ENCODE measurements around the gene LIFR. TPM values are rescaled to one million over a fixed set of nuclear protein-coding genes. Genes with fewer than 3 reads are reported as not detected.

The LIFR gene
- total RNA-seq, 1 experiment from 2014 or later: 10.4 TPM

DNA sequence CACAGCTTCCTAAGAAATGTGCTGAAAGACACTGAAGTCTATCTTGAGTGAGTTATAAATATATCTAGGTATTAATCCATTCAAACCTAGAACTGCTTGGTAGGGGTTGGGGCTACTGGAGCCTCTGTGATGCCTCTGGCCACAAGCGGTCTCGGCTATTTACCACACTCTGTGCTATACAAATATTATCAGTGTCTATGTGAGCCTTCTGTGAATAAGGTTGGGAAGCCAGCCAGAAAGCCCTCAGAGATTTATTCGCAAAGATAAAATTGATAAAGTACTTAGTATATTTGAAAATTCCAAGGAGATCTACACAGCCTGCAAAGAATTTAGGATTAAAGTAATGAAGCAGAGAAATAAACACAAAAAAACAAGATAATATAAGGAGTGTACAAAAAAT, 41.4 kb downstream of the LIFR start:
- Histone ChIP-seq H3K4me2 (ENCODE audit: low read length) (no peak overlapping the region), H3K36me3 (ENCODE audit: low read depth, low read length) (no peaks in the 10 kb centered on the region; the same call in 1 of the 2 replicates), H3K4me1 (ENCODE audit: insufficient read depth, low read length) (no peaks in the 10 kb centered on the region), H3K27ac (ENCODE audit: low read length) (no peak overlapping the region), H2AFZ (ENCODE audit: low read length) (no peak overlapping the region), H3K9ac (ENCODE audit: low read length) (no peak overlapping the region), H3K9me2 (replicated peaks; ENCODE audit: low read length) (no peaks in the 10 kb centered on the region), H4K20me1 (ENCODE audit: low read length) (no peaks in the 10 kb centered on the region), H3K79me2 (ENCODE audit: low read length) (no peaks in the 10 kb centered on the region), H3K9me3 (ENCODE audit: low read length) (no peaks in the 10 kb centered on the region), H3F3A (ENCODE audit: low read length, unreplicated experiment) (no peaks in the 10 kb centered on the region), H3K27me3 (ENCODE audit: low read length) (no peaks in the 10 kb centered on the region), H3K4me3 (ENCODE audit: low read length) (no peak overlapping the region)
- no peak for ATAC-seq
- ChIA-PET CTCF (interaction anchor here (0.9 to 1.0 kb wide), 5 partner anchors 73 to 309 kb away, joined by 3 to 26 read pairs (median 3); no protein-coding TSS in a partner anchor), POLR2A (ENCODE audit: unreplicated experiment) (no interaction called here)
- DNase-seq: no peak
- intact Hi-C loops (cut with micrococcal nuclease): no loop called here
- BruUV-seq (replicated peaks): no TSS peak
- TF ChIP-seq EZH2phosphoT487 (IDR thresholded peaks at IDR 0.05; ENCODE audit: borderline replicate concordance, low read length) (no peak), EZH2 (IDR thresholded peaks at IDR 0.05; ENCODE audit: low read length, unreplicated experiment) (no peak)
- TF ChIP-seq, protein P1, sequence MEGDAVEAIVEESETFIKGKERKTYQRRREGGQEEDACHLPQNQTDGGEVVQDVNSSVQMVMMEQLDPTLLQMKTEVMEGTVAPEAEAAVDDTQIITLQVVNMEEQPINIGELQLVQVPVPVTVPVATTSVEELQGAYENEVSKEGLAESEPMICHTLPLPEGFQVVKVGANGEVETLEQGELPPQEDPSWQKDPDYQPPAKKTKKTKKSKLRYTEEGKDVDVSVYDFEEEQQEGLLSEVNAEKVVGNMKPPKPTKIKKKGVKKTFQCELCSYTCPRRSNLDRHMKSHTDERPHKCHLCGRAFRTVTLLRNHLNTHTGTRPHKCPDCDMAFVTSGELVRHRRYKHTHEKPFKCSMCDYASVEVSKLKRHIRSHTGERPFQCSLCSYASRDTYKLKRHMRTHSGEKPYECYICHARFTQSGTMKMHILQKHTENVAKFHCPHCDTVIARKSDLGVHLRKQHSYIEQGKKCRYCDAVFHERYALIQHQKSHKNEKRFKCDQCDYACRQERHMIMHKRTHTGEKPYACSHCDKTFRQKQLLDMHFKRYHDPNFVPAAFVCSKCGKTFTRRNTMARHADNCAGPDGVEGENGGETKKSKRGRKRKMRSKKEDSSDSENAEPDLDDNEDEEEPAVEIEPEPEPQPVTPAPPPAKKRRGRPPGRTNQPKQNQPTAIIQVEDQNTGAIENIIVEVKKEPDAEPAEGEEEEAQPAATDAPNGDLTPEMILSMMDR (conservative IDR thresholded peaks at IDR 0.05; ENCODE audit: low read depth, low read length): no peak

DNA sequence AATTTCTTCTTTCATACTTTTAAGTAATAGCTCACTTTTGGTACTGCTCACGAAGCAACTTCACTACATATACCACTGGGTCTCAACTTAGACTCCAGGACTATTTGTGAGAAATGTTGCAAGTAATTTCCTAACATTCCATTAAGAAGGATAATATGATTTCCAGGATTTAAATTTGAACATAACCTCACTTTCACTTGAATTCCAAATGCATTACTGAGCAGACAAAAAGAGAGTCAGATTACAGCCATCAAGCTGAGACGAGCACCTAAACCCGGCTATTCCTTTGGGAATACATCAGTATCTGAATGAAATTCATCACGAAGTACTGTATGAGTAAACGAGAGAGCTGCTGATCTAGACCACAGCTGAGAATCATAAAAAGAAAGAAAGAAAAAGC, 47.3 kb downstream of the LIFR start:
- intact Hi-C loops (cut with micrococcal nuclease): no loop called here
- no peaks in the 10 kb centered on the region for H3K9me3 ChIP-seq (ENCODE audit: low read length)
- no peak overlapping the region for H3K9ac ChIP-seq (ENCODE audit: low read length)
- no peak overlapping the region for H3K27ac ChIP-seq (ENCODE audit: low read length)
- TF ChIP-seq EZH2phosphoT487 (IDR thresholded peaks at IDR 0.05; ENCODE audit: borderline replicate concordance, low read length): no peak
- TF ChIP-seq EZH2 (IDR thresholded peaks at IDR 0.05; ENCODE audit: low read length, unreplicated experiment): no peak
- TF ChIP-seq, protein P1 (conservative IDR thresholded peaks at IDR 0.05; ENCODE audit: low read depth, low read length): no peak
- peak; percentile 73 for DNase-seq
- no peaks in the 10 kb centered on the region for H3K79me2 ChIP-seq (ENCODE audit: low read length)
- H4K20me1 ChIP-seq (ENCODE audit: low read length): no peaks in the 10 kb centered on the region
- peak overlapping the region; percentile 60 for H3K4me2 ChIP-seq (ENCODE audit: low read length)
- no peaks in the 10 kb centered on the region for H3K9me2 ChIP-seq (replicated peaks; ENCODE audit: low read length)
- no peaks in the 10 kb centered on the region; the same call in 1 of the 2 replicates for H3K36me3 ChIP-seq (ENCODE audit: low read depth, low read length)
- ChIA-PET POLR2A (ENCODE audit: unreplicated experiment) (interaction anchor here (0.6 to 1.1 kb wide), 2 partner anchors 67 to 155 kb away, joined by 3 to 4 read pairs; no protein-coding TSS in a partner anchor), CTCF (interaction anchor here (0.7 to 1.2 kb wide), 3 partner anchors 30 to 67 kb away, joined by 4 to 9 read pairs (median 4); no protein-coding TSS in a partner anchor)
- no peaks in the 10 kb centered on the region for H3K27me3 ChIP-seq (ENCODE audit: low read length)
- no peaks in the 10 kb centered on the region for H3F3A ChIP-seq (ENCODE audit: low read length, unreplicated experiment)
- peaks cover 12% of the 10 kb centered on the region for H3K4me1 ChIP-seq (ENCODE audit: insufficient read depth, low read length)
- H2AFZ ChIP-seq (ENCODE audit: low read length): peak overlapping the region; percentile 10; the same call in 1 of the 2 replicates
- peak overlapping the region; percentile 29; the same call in 1 of the 2 replicates for H3K4me3 ChIP-seq (ENCODE audit: low read length)
- BruUV-seq (replicated peaks): no TSS peak
- ATAC-seq: peak; percentile 97

DNA sequence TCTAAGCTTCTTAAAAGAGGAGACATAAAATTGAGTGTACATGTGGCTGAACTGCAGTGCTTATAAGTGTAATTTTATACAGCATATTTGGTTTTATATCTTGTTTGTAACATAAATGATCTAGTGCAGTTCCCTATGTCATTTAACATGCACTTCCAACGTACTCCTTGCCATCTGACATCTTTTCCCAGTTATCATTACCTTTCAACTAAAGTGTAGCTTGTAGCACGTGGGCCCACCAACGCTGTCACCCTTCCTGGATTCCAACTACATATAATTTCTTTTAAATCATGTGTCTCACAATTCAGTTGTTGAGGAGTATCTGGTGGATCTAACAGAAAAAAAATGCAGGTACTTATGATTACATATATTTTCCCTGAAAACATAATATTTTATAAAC, 50.1 kb downstream of the LIFR start:
- peaks cover 12% of the 10 kb centered on the region for H3K4me1 ChIP-seq (ENCODE audit: insufficient read depth, low read length)
- no peaks in the 10 kb centered on the region for H3F3A ChIP-seq (ENCODE audit: low read length, unreplicated experiment)
- intact Hi-C loops (cut with micrococcal nuclease): no loop called here
- no peaks in the 10 kb centered on the region for H4K20me1 ChIP-seq (ENCODE audit: low read length)
- no peak for ATAC-seq
- H3K9me2 ChIP-seq (replicated peaks; ENCODE audit: low read length): no peaks in the 10 kb centered on the region
- no peak overlapping the region for H3K9ac ChIP-seq (ENCODE audit: low read length)
- no peaks in the 10 kb centered on the region for H3K79me2 ChIP-seq (ENCODE audit: low read length)
- BruUV-seq (replicated peaks): no TSS peak
- POLR2A ChIA-PET (ENCODE audit: unreplicated experiment): no interaction called here
- H3K27me3 ChIP-seq (ENCODE audit: low read length): no peaks in the 10 kb centered on the region
- H2AFZ ChIP-seq (ENCODE audit: low read length): no peak overlapping the region
- CTCF ChIA-PET: no interaction called here
- no peaks in the 10 kb centered on the region for H3K36me3 ChIP-seq (ENCODE audit: low read depth, low read length)
- H3K27ac ChIP-seq (ENCODE audit: low read length): no peak overlapping the region
- TF ChIP-seq EZH2phosphoT487 (IDR thresholded peaks at IDR 0.05; ENCODE audit: borderline replicate concordance, low read length) (no peak), EZH2 (IDR thresholded peaks at IDR 0.05; ENCODE audit: low read length, unreplicated experiment) (no peak)
- TF ChIP-seq, protein P1 (conservative IDR thresholded peaks at IDR 0.05; ENCODE audit: low read depth, low read length): no peak
- no peak for DNase-seq
- H3K4me3 ChIP-seq (ENCODE audit: low read length): no peak overlapping the region
- H3K9me3 ChIP-seq (ENCODE audit: low read length): no peaks in the 10 kb centered on the region
- H3K4me2 ChIP-seq (ENCODE audit: low read length): no peak overlapping the region

All from PC-3 (cell line).